ENCODE data around the gene YIPF7.

Gene YIPF7

DNA sequence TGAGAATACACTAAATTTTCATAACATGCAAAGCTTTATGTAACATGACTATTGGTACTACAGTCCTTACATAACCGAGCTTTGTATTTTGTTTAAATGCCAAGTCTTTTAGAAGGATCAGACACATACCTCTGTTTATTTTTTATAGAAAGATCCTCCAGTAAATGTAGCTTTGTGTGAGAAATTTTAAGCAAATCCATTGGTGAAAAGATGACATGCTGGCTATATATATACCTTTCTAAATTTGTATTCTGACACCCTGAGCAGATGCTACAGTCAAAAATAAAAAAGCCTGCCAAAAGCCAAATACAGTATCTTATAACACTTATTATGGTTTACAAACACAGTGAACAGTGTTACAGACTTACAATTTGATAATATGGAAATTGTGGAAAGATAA lies at the start of gene YIPF7:
TSS of gene YIPF7 (minus strand) at position 201 of the 400 bp plus-strand sequence. CDS start 1,525 bp downstream, outside the sequence.
- no peak for DNase-seq (ENCODE audit: low read depth in 2 of 2)

GRCh38 chr4:44701037-44701436 lies 49.6 kb upstream of the YIPF7 start:
- no peak for DNase-seq (ENCODE audit: low read depth in 2 of 2)

GRCh38 chr4:44700427-44700826 lies 49.0 kb upstream of the YIPF7 start:
- DNase-seq (ENCODE audit: low read depth in 2 of 2): no peak

DNA sequence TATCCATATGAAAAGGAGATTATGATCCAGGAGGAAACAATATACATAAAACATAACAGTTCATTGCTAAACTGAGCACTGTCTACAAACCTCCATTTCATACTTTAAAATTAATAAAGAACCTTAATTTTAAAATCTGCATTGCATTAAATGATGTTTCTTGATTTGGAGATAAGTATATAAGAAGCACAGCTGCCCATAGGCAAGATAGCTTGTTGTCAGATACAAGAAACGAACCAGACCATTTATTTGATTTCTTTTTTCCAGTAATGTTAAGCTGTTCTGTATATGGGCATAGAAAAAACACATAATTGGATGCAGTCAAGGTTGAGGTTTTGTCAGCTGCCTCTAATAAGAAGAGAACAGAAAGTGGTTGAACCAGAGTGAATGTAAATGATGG lies 33.2 kb upstream of the YIPF7 start:
- DNase-seq (ENCODE audit: low read depth in 2 of 2): no peak

DNA sequence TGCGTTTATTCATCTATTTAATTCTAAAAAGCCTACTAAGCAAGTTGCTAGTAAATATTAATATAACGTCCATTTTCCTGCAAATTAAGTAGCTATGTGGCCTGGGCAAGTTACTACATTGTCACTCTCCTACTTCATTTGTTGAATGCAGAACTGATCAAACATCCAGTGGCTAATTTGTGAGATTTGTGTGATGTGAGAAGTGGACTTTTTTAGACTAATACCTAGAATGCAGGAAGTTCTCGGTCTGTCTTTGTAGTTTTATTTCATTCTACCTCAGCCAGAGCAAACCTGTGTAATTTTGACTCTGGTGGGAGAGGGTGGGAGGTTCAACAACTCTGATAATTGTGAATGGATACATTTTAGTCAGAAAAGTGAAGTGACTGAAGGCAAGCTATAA lies 27.6 kb upstream of the YIPF7 start:
- no peak for DNase-seq (ENCODE audit: low read depth in 2 of 2)

GRCh38 chr4:44678094-44679041 lies 26.9 kb upstream of the YIPF7 start, which contains the start of gene GUF1:
TSS of gene GUF1 (plus strand) at chr4:44678420. CDS start at chr4:44678623, 203 bp downstream.
- DNase-seq (ENCODE audit: low read depth in 2 of 2): peak; percentile 76 to 78

DNA sequence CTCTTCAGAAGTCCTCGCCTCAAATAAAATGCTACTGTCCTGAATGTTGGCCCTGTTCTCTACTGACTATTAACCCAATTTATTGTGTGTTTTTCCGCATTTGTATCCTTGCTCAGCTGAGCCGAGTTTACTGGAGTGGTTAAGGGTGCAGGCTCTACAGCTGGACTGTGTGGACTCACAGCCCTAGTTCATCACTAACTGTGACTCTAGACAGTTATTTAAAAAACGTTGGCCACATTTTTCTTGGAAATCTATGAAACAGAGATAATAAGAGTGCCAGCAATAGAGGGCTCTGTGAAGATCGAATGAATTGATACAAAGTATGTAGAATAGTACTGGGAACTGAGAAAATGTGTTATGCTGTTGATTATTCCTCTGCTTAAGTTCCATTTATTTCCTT lies 23.9 kb upstream of the YIPF7 start:
- no peak for DNase-seq (ENCODE audit: low read depth in 2 of 2)

DNA sequence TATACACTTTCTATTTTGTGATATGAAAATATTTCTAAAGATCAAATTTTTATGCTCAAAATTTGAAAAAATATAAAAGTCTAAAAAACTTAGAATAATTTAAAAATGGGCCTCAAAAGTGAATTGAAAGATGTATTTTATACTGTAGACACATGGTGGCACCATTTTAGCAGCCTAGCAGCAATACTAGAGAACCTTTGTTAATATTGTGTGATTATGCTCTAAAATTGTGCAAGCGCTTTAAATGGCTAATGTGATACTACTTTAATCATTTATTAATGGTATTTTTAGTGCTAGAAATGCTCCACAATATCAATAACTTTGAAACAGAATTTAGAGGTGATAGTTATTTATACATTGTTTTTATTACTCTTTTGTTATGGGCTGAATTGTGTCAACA lies 23.0 kb upstream of the YIPF7 start:
- no peak for DNase-seq (ENCODE audit: low read depth in 2 of 2)

DNA sequence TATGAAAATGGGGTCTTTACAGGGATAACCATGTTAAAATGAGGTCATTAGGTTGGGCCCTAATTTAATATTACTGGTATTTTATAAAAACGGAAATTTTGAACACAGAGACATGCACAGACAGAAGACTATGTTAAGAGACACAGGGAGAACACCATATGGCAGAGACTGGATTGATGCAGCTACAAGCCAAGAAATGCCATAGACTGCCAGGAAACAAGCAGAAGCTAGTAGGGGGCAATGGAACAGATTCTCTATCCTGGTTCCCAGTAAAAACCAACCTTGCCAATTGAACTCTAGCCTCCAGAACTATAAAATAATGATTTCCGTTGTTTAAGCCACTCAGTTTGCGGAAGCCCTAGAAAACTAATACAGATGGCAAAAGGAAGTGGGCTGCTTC lies 20.2 kb upstream of the YIPF7 start:
- no peak for DNase-seq (ENCODE audit: low read depth in 2 of 2)

GRCh38 chr4:44670506-44671199 lies 19.2 kb upstream of the YIPF7 start:
- DNase-seq (ENCODE audit: low read depth in 2 of 2): no peak

- no peak for DNase-seq (ENCODE audit: low read depth in 2 of 2)
Measured at GRCh38 chr4:44668526-44668925, 17.1 kb upstream of the YIPF7 start.

DNA sequence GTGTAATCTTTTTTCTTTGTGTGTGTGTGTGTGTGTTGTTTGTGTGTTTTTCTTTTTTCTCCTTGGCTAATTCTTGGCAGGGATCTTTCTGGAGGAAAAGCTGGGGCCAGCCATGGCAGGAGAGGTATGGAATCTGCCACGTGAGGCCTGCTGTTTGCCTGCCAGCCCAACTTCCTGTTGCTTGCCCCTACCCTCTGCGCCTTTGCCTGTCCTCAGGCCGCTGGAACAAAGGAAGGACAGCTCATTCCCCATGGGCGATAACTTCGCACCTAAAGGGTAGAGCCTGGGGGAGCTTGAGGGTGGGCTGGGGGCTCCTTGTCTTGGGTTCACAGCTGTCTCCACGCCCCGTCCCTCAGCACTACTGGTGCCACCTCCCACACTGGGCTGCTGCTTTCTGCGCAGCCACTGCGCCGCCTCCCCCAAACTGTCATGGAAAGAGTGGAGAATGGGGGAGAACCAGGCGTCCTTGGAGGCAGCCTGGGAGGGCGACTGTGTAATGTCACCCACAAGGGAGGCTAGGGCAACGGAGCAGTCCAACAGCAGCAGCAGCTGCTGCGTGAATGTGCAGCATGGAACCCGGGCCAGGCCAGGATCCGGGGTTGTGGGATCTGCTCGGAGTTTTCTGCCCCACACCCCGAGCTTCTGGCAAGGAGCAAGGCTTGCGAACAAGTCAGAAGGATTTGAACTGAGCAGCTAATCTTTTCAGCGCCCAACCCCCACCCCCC lies 12.3 kb upstream of the YIPF7 start:
- DNase-seq (ENCODE audit: low read depth in 2 of 2): no peak

DNA sequence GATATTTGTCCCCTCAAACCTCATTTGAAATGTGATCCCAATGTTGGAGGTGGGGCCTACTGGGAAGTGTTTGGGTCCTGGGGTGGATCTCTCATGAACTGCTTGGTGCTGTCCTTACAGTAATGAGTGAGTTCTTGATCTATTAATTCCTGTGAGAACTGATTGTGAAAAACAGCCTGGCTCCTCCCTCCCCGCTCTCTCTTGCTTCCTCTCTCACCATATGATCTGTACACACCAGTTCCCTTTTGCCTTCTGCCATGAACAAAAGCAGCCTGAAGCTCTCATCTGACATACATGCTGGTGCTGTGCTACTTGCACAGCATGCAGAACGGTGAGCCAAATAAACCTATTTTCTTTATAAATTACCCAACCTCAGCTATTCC lies 11.2 kb upstream of the YIPF7 start:
- DNase-seq (ENCODE audit: low read depth in 2 of 2): no peak

DNA sequence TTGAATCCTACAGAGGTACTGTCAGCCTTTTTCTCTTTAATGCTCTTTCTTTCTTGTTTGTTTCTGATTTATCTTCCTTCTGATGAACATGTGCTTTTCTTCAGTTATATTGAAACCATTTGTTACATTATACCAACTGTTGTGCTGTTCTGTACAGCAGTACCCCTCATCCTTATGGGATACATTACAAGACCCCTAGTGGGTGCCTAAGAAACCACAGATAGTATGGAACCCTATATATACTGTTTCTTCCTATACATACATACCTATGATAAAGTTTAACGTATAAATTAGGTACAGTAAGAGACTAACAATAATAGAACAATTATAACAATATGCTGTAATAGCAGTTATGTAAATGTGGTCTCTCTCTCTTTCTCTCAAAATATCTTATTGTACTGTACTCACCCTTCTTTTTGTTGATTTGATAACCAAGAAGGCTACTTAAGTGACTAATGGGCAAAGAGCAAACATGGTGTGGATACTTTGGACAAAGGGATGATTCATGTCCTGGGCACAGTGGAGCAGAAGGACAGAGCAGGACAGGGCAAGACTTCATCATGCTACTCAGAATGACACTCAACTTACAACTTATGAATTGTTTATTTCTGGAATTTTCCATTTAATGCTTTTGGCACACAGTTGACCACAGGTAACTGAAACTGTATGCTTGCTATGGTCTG lies 10.7 kb upstream of the YIPF7 start:
- no peak for DNase-seq (ENCODE audit: low read depth in 2 of 2)

DNA sequence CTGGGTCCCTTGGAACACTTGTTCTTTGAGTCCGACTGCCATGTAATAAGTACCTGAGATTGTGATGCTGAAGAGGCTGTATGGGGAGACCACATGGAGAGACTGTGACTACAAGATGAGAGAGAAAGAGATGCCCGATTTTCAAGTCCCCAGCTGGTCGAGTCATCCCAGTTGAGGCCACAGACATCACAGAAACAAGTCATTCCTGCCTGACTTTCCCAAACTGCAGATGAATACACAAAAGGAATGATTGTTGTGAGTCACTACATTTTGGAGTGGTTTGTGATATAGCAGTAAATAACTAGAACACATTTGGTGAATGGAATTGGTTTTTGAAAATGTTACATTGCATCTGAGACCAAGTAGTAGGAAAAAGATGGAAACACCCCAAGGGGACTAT lies 9.0 kb upstream of the YIPF7 start:
- no peak for DNase-seq (ENCODE audit: low read depth in 2 of 2)

GRCh38 chr4:44652002-44652401 lies 577 bp upstream of the YIPF7 start:
- no peak for DNase-seq (ENCODE audit: low read depth in 2 of 2)

DNA sequence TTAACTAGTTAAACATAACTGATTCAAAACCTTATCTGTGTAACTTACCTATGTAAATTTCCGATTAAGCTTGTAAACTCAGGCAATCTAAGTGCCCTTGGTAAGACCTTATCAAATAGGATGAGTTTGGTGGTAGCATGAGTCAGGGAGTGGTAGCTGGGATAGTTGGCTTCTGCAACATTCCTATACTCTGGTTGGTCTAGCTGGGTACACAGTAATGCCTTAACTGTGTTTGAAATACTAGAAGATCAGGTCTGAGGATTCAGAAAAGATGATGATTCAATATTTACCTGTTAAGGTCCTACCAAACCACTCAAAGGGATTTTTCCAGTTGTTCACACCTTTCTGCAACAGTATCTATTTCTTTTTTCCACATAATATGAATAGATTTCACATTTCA lies 5.3 kb downstream of the YIPF7 start:
- no peak for DNase-seq (ENCODE audit: low read depth in 2 of 2)

- no peak for DNase-seq (ENCODE audit: low read depth in 2 of 2)
Measured at GRCh38 chr4:44638091-44638490, 13.3 kb downstream of the YIPF7 start.

- DNase-seq (ENCODE audit: low read depth in 2 of 2): no peak
Measured at GRCh38 chr4:44632733-44633132, 18.7 kb downstream of the YIPF7 start.

GRCh38 chr4:44632089-44632488 lies 19.3 kb downstream of the YIPF7 start:
- no peak for DNase-seq (ENCODE audit: low read depth in 2 of 2)

DNA sequence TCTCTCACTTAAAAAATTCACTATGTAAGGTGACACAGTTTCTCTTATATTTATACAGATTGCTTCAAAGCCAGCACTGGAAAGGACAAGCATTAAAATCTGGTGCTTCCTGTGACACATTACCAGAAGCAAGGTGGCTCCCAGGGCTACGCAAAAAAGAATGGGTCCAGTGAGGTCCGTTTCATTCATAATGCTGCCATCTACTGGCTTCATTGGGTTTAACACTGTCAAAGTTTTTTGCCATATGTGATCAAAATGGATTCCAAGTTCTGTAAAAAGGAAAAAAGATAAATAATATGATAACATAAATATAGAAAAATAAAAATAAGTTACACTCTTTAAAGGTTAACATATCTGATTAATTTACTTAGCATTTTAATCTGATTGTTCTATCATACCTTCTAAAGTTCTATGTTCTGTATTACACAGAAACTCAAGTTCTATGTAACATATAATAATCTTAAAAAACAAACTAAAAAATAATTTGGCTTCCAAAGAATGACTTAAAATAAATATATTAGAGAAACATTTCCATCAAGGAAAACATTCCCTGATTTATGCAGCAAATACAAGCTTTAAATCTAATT lies 22.1 kb downstream of the YIPF7 start:
- DNase-seq (ENCODE audit: low read depth in 2 of 2): no peak

Data from stimulated activated CD8-positive, alpha-beta memory T cell treated with anti-CD3 and anti-CD28 coated beads, Interleukin-2, amount 100 ng/mL, for 1 hour (primary cell).